HG03432 (cell line): ENCODE measurements around the gene MORN3.
"Not testable (repeated sequence)": the region's sequence is repeated elsewhere in the genome, so short reads cannot be mapped to it uniquely, and the experiment has no call there.

Experiments
- ATAC-seq: cut with Tn5 transposase; IDR thresholded peaks from one replicate; pipeline ENCODE4 v1.9.1; 2021; ENCODE audit warnings: mild to moderate bottlenecking, moderate library complexity; ENCODE audit not compliant: unreplicated experiment

Gene MORN3

GRCh38 chr12:121693155-121693687 is 23.8 kb upstream of the MORN3 start:
- no peak for ATAC-seq

- ATAC-seq = not testable (repeated sequence)
These were observed 23.3 kb upstream of the MORN3 start for GRCh38 chr12:121692744-121693143.

GRCh38 chr12:121689430-121689829 is 20.0 kb upstream of the MORN3 start:
- ATAC-seq = no peak

- ATAC-seq = no peak
These were observed 19.5 kb upstream of the MORN3 start for GRCh38 chr12:121688966-121689365.

GRCh38 chr12:121679661-121680197 is 10.3 kb upstream of the MORN3 start:
- ATAC-seq = not testable (repeated sequence)

GRCh38 chr12:121678716-121679300 is 9.4 kb upstream of the MORN3 start:
- no peak for ATAC-seq

- ATAC-seq = no peak
These were observed 8.9 kb upstream of the MORN3 start for GRCh38 chr12:121678305-121678704.

GRCh38 chr12:121676190-121676589 is 6.7 kb upstream of the MORN3 start:
- ATAC-seq = no peak

GRCh38 chr12:121673013-121673511 is 3.6 kb upstream of the MORN3 start:
- no peak for ATAC-seq

GRCh38 chr12:121668750-121669520 is 519 bp downstream of the MORN3 start:
- no peak for ATAC-seq

GRCh38 chr12:121666829-121667228 is 2.6 kb downstream of the MORN3 start:
- ATAC-seq = not testable (repeated sequence)

- ATAC-seq = no peak
These were observed 5.9 kb downstream of the MORN3 start for GRCh38 chr12:121663610-121663929.

GRCh38 chr12:121661353-121662105 is 7.9 kb downstream of the MORN3 start:
- ATAC-seq = not testable (repeated sequence)

GRCh38 chr12:121657305-121658008 is 12.0 kb downstream of the MORN3 start:
- ATAC-seq = no peak

- no peak for ATAC-seq
These were observed 13.3 kb downstream of the MORN3 start for GRCh38 chr12:121656122-121656521.

- ATAC-seq = no peak
These were observed 15.5 kb downstream of the MORN3 start for GRCh38 chr12:121653999-121654398.

- ATAC-seq = no peak
These were observed 16.5 kb downstream of the MORN3 start for GRCh38 chr12:121652767-121653497.

GRCh38 chr12:121651320-121651719 is 18.1 kb downstream of the MORN3 start:
- no peak for ATAC-seq

- no peak for ATAC-seq
These were observed 19.6 kb downstream of the MORN3 start for GRCh38 chr12:121649819-121650353.

- ATAC-seq = no peak
These were observed 20.1 kb downstream of the MORN3 start for GRCh38 chr12:121649322-121649721.
